GM18951 (cell line): ENCODE measurements around the gene PPP1R1B.

Experiments
- POLR2A ChIP-seq: IDR thresholded peaks from 4 replicates; pipeline ENCODE4 v1.6.1; 2011; ENCODE audit warnings: mild to moderate bottlenecking; ENCODE audit not compliant: insufficient read length, insufficient read depth; ENCODE audit errors: extremely low read depth
- in situ Hi-C: fragments of 300-500 bp; cut with MboI; formaldehyde crosslinking; loops from one replicate; pipeline ENCODE4 v1.12.0; 2022; ENCODE audit warnings: low sequenced_read_pairs, mixed read lengths, inconsistent platforms; ENCODE audit not compliant: unreplicated experiment

Gene PPP1R1B

GRCh38 chr17:39679521-39680192, 52.9 kb downstream of the PPP1R1B start:
- in situ Hi-C loops, result no loop called here
- TF ChIP-seq POLR2A, result no peak

- in situ Hi-C loops, result no loop called here
- TF ChIP-seq POLR2A, result no peak
These were observed 56.7 kb downstream of the PPP1R1B start for GRCh38 chr17:39683295-39683939.

GRCh38 chr17:39684369-39685192, 57.8 kb downstream of the PPP1R1B start:
- in situ Hi-C loops, result no loop called here
- TF ChIP-seq POLR2A, result no peak
